ENCODE results near the gene ST8SIA3. TPM values are rescaled to one million over a fixed set of nuclear protein-coding genes. Genes with fewer than 3 reads are reported as not detected.

The ST8SIA3 gene
- total RNA-seq, 1 donor from 2014 or later, result 17.7 TPM

DNA sequence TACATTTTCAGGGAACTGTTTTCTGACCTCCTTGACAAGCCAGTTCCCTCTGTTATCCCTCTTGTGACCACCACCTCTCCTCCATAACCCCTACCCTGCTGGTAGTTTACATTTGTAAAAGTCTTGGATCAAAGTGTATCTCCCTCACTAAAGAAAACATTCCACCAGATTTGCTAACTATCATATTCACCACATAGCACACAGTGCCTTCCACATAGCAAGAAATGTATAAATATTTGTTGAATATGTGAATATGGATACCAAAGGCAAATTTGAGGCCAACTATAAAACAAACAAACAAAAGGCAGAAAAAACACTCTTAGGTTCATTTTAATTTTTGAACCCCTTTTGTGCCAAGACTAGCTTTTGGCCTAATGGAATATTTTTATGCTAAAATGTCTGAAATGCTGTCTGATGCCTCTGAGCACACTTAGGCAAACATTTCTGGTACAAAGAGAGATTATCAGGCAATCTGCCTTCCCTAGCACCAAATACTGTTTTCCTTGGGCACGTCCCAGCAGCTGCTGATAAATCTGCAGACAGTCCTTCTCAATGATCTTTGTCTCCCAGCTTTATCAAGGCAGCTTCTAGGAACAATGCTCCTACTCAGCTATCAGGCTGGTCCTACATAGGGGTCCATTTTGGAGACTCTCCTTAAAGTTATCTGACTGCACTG lies 26.7 kb upstream of the ST8SIA3 start:
- no peak overlapping the region for H3K4me3 Mint-ChIP-seq (ENCODE audit: unreplicated experiment)
- no peak overlapping the region for H3K27ac Mint-ChIP-seq (ENCODE audit: unreplicated experiment)
- H3K4me1 Mint-ChIP-seq (ENCODE audit: low read depth, unreplicated experiment), result peaks cover 13% of the 10 kb centered on the region
- DNase-seq, result no peak
- peaks cover 11% of the 10 kb centered on the region for H3K36me3 Mint-ChIP-seq (ENCODE audit: unreplicated experiment)
- H3K9me3 Mint-ChIP-seq (ENCODE audit: unreplicated experiment), result peaks cover 4% of the 10 kb centered on the region
- TF ChIP-seq, protein P1, sequence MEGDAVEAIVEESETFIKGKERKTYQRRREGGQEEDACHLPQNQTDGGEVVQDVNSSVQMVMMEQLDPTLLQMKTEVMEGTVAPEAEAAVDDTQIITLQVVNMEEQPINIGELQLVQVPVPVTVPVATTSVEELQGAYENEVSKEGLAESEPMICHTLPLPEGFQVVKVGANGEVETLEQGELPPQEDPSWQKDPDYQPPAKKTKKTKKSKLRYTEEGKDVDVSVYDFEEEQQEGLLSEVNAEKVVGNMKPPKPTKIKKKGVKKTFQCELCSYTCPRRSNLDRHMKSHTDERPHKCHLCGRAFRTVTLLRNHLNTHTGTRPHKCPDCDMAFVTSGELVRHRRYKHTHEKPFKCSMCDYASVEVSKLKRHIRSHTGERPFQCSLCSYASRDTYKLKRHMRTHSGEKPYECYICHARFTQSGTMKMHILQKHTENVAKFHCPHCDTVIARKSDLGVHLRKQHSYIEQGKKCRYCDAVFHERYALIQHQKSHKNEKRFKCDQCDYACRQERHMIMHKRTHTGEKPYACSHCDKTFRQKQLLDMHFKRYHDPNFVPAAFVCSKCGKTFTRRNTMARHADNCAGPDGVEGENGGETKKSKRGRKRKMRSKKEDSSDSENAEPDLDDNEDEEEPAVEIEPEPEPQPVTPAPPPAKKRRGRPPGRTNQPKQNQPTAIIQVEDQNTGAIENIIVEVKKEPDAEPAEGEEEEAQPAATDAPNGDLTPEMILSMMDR (IDR thresholded peaks at IDR 0.05; ENCODE audit: partially characterized antibody, unreplicated experiment), result no peak
- peaks cover 3% of the 10 kb centered on the region for H3K27me3 Mint-ChIP-seq (ENCODE audit: unreplicated experiment)

DNA sequence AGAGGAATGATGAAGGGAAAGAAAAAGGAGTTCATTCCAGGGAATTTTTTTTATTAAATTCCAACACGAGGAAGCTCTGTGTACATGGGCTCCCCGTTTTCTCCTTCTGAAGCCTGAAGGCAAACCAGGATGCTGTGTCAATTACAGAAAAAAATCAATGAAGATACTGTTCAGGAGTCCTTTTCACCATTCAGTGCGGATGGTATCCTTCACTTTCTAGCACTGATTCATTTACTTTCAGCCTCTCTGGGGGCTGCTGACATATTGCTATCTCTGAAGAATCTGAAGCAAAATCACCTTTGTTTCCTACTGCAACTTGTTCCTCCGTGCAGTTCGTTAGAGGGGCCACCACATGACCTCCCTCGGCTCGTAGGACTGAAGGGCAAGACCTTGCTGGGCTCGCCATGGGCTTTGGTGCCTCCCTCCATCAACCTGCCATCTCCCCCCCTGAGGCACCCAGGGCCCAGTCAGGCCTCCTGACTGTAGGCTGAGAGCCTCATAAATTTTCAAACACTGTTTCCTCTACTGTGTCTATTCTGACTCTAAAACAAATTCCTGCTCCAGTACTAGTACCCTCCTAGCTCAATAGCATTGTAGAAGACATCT lies 25.5 kb upstream of the ST8SIA3 start:
- Mint-ChIP-seq H3K27me3 (ENCODE audit: unreplicated experiment) (peaks cover 3% of the 10 kb centered on the region), H3K4me3 (ENCODE audit: unreplicated experiment) (peak overlapping the region; percentile 63), H3K27ac (ENCODE audit: unreplicated experiment) (peak overlapping the region; percentile 83), H3K9me3 (ENCODE audit: unreplicated experiment) (peaks cover 4% of the 10 kb centered on the region), H3K36me3 (ENCODE audit: unreplicated experiment) (peaks cover 11% of the 10 kb centered on the region), H3K4me1 (ENCODE audit: low read depth, unreplicated experiment) (peaks cover 13% of the 10 kb centered on the region)
- TF ChIP-seq, protein P1 (IDR thresholded peaks at IDR 0.05; ENCODE audit: partially characterized antibody, unreplicated experiment), result no peak
- peak; percentile 24 for DNase-seq

DNA sequence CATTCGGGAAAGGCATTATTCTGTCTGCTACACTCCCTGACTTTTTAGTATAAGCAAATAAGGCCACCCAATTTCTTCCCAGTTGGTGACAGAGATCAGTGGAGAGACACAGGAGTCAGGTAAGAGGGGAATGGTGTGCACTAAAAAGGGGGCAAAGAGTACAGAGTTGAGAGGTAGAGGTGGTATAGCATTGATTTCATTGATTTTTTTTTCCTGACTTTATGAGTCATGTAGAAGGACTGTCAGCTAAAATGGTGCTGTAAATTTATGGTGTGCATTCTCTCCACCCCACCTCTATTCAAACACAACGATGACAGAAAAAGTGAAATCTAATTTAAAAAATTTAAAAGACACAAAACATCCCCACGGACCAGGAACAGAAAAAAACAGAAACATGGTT lies 23.7 kb upstream of the ST8SIA3 start:
- H3K27ac Mint-ChIP-seq (ENCODE audit: unreplicated experiment), result no peak overlapping the region
- peaks cover 11% of the 10 kb centered on the region for H3K36me3 Mint-ChIP-seq (ENCODE audit: unreplicated experiment)
- peaks cover 4% of the 10 kb centered on the region for H3K9me3 Mint-ChIP-seq (ENCODE audit: unreplicated experiment)
- TF ChIP-seq, protein P1 (IDR thresholded peaks at IDR 0.05; ENCODE audit: partially characterized antibody, unreplicated experiment), result no peak
- peaks cover 3% of the 10 kb centered on the region for H3K27me3 Mint-ChIP-seq (ENCODE audit: unreplicated experiment)
- no peak overlapping the region for H3K4me3 Mint-ChIP-seq (ENCODE audit: unreplicated experiment)
- peaks cover 16% of the 10 kb centered on the region for H3K4me1 Mint-ChIP-seq (ENCODE audit: low read depth, unreplicated experiment)
- DNase-seq, result no peak

DNA sequence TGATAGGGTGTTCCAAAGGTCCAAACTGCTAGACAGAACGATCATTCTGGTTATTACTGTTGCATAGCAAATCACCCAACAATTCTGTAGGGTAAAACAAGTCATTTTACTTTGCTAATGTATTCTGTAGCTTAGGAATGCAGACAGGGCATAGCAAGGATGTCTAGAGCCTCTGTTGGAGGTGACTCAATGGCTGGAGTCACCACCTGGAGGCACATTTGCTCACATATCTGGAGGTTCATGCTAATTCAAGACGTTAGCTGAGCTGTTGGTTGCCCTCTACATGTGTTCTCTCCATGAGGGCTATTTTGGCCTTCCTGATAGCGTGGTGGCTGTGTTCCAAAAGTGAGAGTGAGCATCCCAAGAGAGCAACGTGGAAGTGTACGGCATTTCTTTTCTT lies 22.5 kb upstream of the ST8SIA3 start:
- Mint-ChIP-seq H3K4me1 (ENCODE audit: low read depth, unreplicated experiment) (peaks cover 28% of the 10 kb centered on the region), H3K9me3 (ENCODE audit: unreplicated experiment) (peaks cover 4% of the 10 kb centered on the region), H3K4me3 (ENCODE audit: unreplicated experiment) (no peak overlapping the region), H3K27me3 (ENCODE audit: unreplicated experiment) (peaks cover 3% of the 10 kb centered on the region), H3K36me3 (ENCODE audit: unreplicated experiment) (peaks cover 11% of the 10 kb centered on the region), H3K27ac (ENCODE audit: unreplicated experiment) (no peak overlapping the region)
- no peak for DNase-seq
- TF ChIP-seq, protein P1 (IDR thresholded peaks at IDR 0.05; ENCODE audit: partially characterized antibody, unreplicated experiment), result no peak

DNA sequence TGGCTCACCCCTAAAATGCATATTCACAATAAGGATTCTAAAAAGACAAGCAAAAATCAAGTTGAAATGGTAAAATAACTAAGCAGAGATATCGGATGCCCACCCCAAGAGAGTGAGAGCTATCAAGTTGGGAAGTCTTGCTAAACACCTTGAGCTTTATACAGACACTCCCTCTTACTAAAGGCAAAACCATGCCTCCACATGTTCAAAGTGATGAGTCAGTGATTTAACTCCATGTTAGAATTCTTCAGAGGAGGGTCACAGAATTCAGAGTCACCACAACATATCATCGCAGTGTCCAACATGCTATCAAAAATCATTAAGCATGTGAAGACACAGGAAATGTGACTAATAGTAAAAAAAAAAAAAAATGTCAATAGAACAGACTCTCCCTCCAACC lies 20.6 kb upstream of the ST8SIA3 start:
- Mint-ChIP-seq H3K9me3 (ENCODE audit: unreplicated experiment) (peaks cover 2% of the 10 kb centered on the region), H3K27ac (ENCODE audit: unreplicated experiment) (no peak overlapping the region), H3K4me1 (ENCODE audit: low read depth, unreplicated experiment) (peaks cover 24% of the 10 kb centered on the region), H3K27me3 (ENCODE audit: unreplicated experiment) (no peaks in the 10 kb centered on the region), H3K4me3 (ENCODE audit: unreplicated experiment) (no peak overlapping the region), H3K36me3 (ENCODE audit: unreplicated experiment) (peaks cover 6% of the 10 kb centered on the region)
- no peak for DNase-seq
- TF ChIP-seq, protein P1 (IDR thresholded peaks at IDR 0.05; ENCODE audit: partially characterized antibody, unreplicated experiment), result no peak

All from glutamatergic neuron (in vitro differentiated cells).